Activated naive CD8-positive, alpha-beta T cell (primary cell): ENCODE measurements around the gene AHCY.
"Not testable (repeated sequence)": the region's sequence is repeated elsewhere in the genome, so short reads cannot be mapped to it uniquely, and the experiment has no call there.

Source experiments
- H3K27ac Mint-ChIP-seq: one replicate; pipeline ENCODE4 v1.8.0; 2021; ENCODE audit warnings: mixed read lengths
- H3K27me3 Mint-ChIP-seq: one replicate; pipeline ENCODE4 v1.8.0; 2021; ENCODE audit warnings: mixed read lengths
- H3K36me3 Mint-ChIP-seq: one replicate; pipeline ENCODE4 v1.8.0; 2021; ENCODE audit warnings: mixed read lengths
- H3K4me1 Mint-ChIP-seq: one replicate; pipeline ENCODE4 v1.8.0; 2021; ENCODE audit warnings: low read depth, mixed read lengths
- H3K4me3 Mint-ChIP-seq: one replicate; pipeline ENCODE4 v1.8.0; 2021; ENCODE audit warnings: mild to moderate bottlenecking, mixed read lengths
- H3K9me3 Mint-ChIP-seq: one replicate; pipeline ENCODE4 v1.8.0; 2021; ENCODE audit warnings: low read depth, mixed read lengths

The AHCY gene

DNA sequence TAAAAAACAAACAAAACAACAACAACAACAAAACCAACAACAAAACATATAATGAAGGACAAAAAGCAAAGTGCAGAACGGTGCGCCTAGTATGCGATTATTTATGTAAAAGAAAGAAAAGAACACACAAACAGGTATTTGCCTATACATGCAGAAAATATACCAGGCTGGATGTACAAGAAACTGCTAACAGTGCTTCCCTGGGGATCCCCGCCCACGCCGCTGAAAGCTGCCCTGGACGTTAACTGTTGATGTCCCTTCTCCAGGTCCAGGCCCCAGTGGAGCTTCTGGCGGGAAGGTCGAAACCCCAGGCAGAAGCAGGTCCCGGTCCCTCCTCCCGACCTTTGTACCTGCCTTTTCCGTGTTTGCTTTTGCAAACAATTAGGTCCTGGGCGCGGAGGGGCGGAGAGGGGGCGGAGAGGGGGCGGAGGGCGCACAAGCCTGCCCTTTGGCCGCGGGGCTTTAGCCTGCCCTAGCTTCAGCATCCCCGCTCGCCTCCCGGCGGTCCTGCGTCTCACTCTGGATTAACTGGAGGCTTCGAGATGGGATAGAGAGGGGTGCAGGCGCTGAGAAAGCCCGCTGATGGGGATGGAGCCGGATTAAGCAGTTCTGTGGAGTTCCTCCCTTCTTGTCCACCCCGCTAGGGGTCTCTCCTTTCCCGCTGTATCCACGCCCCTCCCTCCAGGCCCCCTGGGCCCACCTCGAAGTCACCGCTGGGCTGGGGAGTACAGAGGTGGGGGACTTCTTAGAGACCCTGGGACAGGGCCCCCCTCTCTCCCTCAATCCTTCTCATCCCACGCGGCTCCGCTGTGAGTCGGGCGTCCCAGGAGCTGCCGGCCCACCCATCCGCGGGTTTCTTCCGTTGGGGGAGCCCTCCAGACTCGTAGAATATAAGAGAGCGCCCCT is 8.2 kb upstream of the AHCY start:
- peaks cover 7% of the 10 kb centered on the region for H3K4me1 Mint-ChIP-seq
- H3K36me3 Mint-ChIP-seq: no peaks in the 10 kb centered on the region
- no peak overlapping the region for H3K27ac Mint-ChIP-seq
- H3K27me3 Mint-ChIP-seq: peaks cover 5% of the 10 kb centered on the region
- no peaks in the 10 kb centered on the region for H3K9me3 Mint-ChIP-seq
- H3K4me3 Mint-ChIP-seq: no peak overlapping the region

DNA sequence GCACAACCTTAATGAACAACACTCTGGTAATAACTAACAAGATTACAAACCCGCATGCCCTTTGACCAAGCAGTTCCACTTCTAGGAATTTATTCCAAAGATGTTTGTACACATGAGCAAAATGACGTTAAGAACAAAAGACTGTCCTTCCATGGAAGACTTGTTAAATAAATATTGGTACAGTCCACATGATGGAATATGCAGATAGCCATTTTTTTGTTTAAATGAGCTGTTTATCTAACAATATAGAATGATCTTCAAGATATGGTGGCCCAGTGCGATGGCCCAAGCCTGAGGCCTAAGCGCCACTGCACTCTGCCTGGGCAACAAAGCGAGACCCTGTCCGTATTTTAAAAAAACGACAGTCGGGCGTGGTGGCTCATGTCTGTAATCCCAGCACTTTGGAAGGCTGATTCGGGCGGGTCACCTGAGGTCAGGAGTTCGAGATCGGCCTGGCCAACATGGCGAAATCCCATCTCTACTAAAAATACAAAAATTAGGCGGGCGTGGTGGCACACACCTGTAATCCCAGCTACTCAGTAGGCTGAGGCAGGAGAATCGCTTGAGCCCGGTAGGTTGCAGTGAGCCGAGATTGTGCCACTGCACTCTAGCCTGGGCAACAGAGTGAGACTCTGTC is 7.4 kb upstream of the AHCY start:
- Mint-ChIP-seq H3K36me3 (no peaks in the 10 kb centered on the region), H3K4me1 (peaks cover 7% of the 10 kb centered on the region), H3K4me3 (no peak overlapping the region), H3K27ac (no peak overlapping the region), H3K27me3 (peaks cover 5% of the 10 kb centered on the region), H3K9me3 (no peaks in the 10 kb centered on the region)

DNA sequence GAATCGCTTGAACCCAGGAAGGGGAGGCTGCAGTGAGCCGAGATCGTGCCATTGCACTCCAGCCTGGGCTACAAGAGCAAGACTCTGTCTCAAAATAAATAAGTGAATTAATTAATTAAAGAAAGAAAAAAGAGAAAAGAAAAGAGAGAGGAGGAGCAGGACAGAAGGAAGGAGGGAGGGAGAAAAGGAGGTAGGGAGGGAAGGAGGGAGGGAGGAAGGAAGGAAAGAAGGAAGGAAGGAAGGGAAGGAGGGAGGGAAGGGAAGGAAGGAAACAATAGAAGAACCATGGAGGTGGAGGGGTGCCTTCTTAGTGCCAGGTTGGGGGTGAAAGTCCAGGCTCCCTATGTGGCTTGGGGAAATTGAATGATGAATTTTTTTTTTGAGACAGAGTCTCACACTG is 6.5 kb upstream of the AHCY start:
- no peak overlapping the region for H3K4me3 Mint-ChIP-seq

DNA sequence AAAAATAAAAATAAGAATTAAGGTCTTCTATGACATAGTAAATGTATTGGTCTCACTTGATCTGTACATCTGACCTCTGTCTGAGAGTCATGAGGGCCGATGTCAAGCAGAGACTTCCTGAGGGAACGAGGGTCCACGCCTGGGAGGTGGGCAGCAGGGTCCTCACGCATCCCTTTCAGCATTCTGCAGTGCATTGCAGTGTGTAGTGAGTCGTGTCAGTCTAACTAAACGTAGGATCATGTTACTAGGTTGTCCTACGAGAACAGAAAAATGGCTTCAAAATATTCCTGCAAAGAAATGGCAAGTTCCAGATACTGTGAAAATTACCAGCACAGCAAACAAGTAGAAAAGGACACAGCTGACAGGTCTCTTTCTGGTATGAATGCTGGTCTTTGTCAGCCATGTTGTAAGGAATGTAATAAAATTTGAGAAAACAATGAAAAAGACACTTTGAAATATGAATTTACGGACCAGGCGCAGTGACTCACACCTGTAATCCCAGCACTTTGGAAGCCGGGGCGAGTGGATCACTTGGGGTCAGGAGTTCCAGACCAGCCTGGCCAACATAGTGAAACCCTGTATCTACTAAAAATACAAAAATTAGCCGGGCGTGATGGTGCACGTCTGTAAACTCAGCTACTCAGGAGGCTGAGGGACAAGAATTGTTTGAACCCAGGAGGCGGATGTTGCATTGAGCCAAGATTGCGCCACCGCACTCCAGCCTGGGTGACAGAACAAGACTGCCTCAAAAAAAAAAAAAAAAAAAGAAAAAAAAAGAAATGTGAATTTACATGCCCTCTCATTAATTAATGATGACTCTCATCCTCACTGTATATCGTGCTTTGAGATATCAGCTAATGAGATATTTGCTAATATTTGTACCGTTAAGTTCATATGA is 2.4 kb upstream of the AHCY start:
- Mint-ChIP-seq H3K27me3 (no peaks in the 10 kb centered on the region), H3K36me3 (peaks cover 4% of the 10 kb centered on the region), H3K27ac (no peak overlapping the region), H3K4me1 (peaks cover 16% of the 10 kb centered on the region), H3K4me3 (no peak overlapping the region), H3K9me3 (no peaks in the 10 kb centered on the region)

More for the DNA sequence above, 6.5 kb upstream of the AHCY start:
- Mint-ChIP-seq H3K27me3 (peaks cover 5% of the 10 kb centered on the region), H3K4me1 (peaks cover 7% of the 10 kb centered on the region), H3K27ac (no peak overlapping the region), H3K9me3 (no peaks in the 10 kb centered on the region), H3K36me3 (no peaks in the 10 kb centered on the region)

DNA sequence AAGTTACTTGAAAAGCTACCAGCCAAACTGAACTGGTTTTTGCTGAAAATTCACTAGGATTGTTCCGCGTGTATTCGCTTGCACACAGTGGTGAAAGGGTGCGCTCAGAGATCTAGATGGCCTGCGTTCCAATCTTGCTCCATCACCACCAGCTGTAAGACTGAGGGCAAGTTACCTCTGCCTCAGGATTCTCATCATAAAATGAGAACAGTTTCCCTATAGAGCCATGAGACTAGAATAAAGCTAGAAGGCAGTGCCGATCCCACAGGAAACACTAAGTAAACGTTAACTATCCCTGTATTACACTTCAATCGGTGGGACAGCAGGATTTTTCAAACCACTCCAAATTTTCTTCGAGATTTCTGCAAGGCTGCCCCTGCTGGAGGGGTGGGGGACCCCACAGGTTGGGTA is 838 bp downstream of the AHCY start:
- Mint-ChIP-seq H3K4me1 (peaks cover 17% of the 10 kb centered on the region), H3K36me3 (peaks cover 6% of the 10 kb centered on the region), H3K4me3 (no peak overlapping the region), H3K27ac (peak overlapping the region; percentile 95), H3K9me3 (no peaks in the 10 kb centered on the region), H3K27me3 (no peaks in the 10 kb centered on the region)

DNA sequence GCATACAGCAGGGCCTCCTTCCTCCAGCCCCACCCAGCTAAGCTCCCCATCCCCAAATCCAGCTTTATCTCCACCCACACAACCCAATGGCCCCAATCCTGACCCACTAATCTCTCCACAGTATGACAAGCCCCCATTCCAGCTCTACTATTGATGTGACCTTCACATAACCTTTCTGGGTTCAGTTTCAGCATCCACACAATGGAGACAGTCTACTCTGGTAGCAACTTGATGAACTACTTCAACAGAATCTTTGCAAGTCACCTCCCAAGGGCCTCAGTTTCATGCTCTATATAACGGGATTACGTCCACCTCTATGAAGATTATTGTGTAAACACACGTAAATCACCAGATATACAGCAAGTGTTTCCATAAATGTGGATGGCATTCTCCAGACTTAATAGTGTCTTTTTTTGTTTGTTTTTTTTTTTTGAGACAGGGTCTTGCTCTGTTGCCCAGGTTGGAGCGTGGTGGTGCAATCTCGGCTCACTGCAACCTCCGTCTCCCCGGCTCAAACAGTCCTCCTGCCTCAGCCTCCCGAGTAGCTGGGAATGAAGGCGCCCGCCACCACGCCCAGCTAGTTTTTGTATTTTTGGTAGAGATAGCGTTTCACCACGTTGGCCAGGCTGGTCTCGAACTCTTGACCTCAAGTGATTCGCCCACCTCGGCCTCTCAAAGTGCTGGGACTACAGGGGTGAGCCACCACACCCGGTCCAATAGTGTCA is 1.4 kb downstream of the AHCY start:
- Mint-ChIP-seq H3K4me3 (no peak overlapping the region), H3K36me3 (peaks cover 6% of the 10 kb centered on the region), H3K4me1 (peaks cover 17% of the 10 kb centered on the region), H3K27ac (peak overlapping the region; percentile 95), H3K9me3 (no peaks in the 10 kb centered on the region), H3K27me3 (no peaks in the 10 kb centered on the region)

DNA sequence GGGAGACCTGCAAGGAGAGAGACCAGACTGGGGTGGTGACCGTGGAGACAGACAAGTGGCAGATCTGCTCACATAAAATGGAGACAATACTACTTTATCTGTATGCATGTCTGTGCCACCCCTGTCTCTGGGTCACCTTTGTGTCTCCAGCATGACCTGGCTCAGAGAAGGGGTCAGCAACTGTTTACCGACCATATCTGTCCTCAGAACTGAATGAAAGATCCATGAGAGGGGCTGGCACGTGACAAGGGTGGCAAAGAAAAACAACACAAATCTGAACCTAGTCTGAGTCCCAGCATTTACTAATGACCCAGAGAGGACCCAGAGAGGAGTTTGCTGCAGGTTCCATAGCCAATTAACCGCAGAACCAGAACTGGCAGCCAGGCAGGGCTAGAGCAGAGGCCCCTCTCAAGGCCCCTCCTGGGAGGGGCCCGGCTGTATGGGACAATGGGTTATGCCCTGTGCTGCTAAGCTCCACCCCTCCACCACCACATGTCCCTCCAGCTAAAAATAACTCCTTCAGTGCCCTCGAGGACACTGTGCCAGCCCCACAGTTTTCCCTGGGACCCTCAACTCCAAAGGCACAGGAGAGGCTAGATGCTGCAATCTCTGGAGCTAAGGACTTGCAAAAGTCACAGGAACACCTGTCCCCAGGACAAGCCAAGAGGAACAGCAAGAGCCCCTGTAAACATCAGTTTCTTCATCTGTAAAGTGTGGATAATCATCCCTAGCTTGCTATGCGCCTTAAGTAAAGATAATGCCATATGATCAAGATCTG is 2.2 kb downstream of the AHCY start:
- H3K27me3 Mint-ChIP-seq: no peaks in the 10 kb centered on the region
- peak overlapping the region; percentile 66 for H3K27ac Mint-ChIP-seq
- no peak overlapping the region for H3K4me3 Mint-ChIP-seq
- peaks cover 17% of the 10 kb centered on the region for H3K4me1 Mint-ChIP-seq
- H3K9me3 Mint-ChIP-seq: no peaks in the 10 kb centered on the region
- peaks cover 7% of the 10 kb centered on the region for H3K36me3 Mint-ChIP-seq

DNA sequence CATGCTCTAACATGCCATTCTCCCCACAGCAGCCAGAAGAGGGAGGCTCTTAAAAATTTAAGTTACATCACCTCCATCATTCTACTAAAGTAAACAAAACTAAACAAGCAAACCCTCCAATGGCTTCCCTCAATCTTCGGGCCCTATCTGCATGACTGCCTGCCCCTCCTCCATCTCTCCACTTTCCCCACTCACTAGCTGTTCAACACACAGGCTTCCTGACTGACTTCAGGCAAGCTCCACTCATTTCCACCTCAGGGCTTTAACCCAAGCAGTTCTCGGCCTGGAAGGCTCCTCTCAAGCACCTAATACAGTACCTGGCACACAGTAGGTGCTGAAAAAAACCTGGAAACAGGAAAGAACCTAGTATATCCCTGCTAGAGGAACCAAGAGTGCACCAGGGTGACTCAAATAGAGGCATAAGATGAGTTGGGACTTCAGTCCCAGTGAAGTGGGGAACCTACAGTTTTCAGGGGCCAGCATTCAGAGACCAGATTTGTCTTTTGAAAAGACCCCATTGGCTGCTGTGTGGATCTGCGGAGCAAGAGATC is 2.8 kb downstream of the AHCY start:
- peaks cover 9% of the 10 kb centered on the region for H3K36me3 Mint-ChIP-seq
- H3K4me1 Mint-ChIP-seq: peaks cover 17% of the 10 kb centered on the region
- no peaks in the 10 kb centered on the region for H3K27me3 Mint-ChIP-seq
- H3K27ac Mint-ChIP-seq: no peak overlapping the region
- no peak overlapping the region for H3K4me3 Mint-ChIP-seq
- H3K9me3 Mint-ChIP-seq: no peaks in the 10 kb centered on the region

DNA sequence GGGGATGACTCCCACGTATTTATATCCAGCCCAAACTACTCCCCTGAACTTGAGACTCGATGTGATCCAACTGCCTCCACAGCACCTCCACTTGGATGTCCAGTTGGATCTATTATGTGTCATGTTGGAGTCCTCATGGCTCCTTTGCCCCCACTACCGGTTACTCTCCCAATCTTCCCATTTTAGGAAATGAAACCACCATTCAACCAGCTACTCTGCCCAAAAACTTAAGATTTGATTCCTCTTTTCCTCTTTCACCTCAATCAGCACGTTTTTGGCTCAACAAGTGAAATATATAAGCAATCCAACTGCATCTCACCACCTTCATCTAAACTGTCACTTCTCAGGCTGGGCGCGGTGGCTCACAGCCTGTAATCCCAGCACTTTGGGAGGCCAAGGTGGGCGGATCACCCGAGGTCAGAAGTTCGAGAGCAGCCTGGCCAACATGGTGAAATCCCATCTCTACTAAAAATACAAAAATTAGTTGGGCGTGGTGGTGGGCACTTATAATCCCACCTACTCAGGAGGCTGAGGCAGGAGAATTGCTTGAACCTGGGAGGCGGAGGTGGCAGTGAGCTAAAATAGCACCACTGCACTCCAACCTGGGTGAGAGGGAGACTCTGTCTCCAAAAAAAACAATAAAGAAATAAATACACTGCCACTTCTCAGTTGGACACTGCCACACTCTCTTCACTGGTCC is 3.4 kb downstream of the AHCY start:
- peaks cover 17% of the 10 kb centered on the region for H3K4me1 Mint-ChIP-seq
- no peak overlapping the region for H3K27ac Mint-ChIP-seq
- no peaks in the 10 kb centered on the region for H3K27me3 Mint-ChIP-seq
- H3K36me3 Mint-ChIP-seq: peaks cover 9% of the 10 kb centered on the region
- no peak overlapping the region for H3K4me3 Mint-ChIP-seq
- H3K9me3 Mint-ChIP-seq: no peaks in the 10 kb centered on the region

DNA sequence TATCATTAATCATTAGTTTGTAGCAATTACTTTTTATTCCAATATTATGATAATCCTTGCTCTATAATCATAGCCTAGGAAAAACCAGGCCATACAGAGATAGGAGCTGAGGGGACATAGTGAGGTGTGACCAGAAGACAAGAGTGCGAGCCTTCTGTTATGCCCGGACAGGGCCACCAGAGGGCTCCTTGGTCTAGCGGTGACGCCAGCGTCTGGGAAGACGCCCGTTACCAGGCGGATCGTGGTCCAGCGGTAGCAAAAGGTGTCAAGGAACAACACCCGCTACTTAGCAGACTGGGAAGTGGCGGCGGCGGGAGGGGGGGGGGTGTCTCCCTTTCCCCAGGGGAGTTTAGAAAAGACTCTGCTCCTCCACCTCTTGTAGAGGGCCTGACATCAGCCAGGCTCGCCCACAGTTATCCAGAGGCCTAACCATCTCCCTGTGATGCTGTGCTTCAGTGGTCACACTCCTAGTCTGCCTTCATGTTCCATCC is 4.8 kb downstream of the AHCY start:
- not testable (repeated sequence) for H3K27me3 Mint-ChIP-seq, H3K4me3 Mint-ChIP-seq, H3K9me3 Mint-ChIP-seq, H3K27ac Mint-ChIP-seq, H3K36me3 Mint-ChIP-seq
- peaks cover 14% of the 10 kb centered on the region for H3K4me1 Mint-ChIP-seq

DNA sequence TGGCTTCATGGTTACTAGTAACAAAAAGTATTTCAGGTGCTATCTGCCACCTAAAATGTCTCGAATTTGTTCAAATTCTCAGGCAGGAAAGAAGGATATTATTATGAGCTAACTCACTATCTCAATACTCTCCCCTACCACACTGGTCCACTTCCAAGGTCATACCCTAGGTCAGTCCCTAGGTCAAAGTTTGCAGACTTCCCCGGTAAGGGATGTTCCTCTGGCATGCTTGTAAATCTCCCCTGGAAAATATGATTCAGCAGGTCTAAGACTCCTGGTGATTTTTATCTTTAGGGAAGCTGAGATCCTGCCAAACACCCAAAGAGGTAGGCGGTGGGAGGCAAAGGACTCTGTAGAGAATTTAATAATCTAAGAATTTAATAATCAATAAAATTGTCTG is 6.7 kb downstream of the AHCY start:
- Mint-ChIP-seq H3K36me3 (peaks cover 10% of the 10 kb centered on the region), H3K27ac (no peak overlapping the region), H3K4me1 (peaks cover 5% of the 10 kb centered on the region), H3K27me3 (no peaks in the 10 kb centered on the region), H3K4me3 (no peak overlapping the region), H3K9me3 (no peaks in the 10 kb centered on the region)

DNA sequence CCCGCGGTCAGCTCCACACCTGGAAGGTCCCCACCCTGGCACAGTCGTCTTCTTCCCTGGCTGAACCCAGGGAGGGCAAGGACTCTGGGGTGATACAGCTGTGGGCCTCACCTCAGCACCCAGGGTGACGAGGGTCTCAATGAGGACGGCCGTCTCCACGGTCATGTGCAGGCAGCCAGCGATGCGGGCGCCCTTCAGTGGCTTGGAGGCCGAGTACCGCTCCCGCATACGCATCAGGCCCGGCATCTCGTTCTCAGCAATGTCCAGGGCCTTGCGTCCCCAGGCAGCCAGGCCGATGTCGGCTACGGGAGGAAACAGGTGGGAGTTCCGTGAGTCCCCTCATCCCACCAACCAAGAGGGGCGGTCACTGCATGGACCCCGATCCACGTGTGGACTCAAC is 7.9 kb downstream of the AHCY start:
- Mint-ChIP-seq H3K27ac (no peak overlapping the region), H3K9me3 (no peaks in the 10 kb centered on the region), H3K36me3 (peaks cover 9% of the 10 kb centered on the region), H3K4me1 (peaks cover 2% of the 10 kb centered on the region), H3K4me3 (no peak overlapping the region), H3K27me3 (no peaks in the 10 kb centered on the region)

DNA sequence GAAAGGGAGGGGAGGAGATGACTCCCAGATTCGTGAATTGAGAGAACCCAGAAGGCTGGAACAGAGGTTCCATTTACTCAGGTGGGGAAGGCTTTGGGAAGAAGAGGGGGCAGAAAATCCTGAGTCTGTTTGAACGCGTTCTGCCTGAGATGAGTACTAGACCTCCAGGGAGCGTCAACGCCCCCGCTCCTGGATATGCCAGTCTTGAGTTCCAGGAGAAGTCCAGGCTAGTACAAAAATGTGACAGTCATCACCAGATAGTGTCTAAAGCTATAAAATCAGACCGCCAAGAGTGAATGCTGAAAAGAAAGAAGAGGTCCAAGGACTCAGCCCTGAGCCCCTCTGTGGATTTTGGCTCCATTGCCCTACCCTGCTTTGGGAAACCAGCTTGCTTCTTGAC is 8.6 kb downstream of the AHCY start:
- Mint-ChIP-seq H3K9me3 (no peaks in the 10 kb centered on the region), H3K36me3 (peaks cover 9% of the 10 kb centered on the region), H3K4me3 (no peak overlapping the region), H3K4me1 (peaks cover 2% of the 10 kb centered on the region), H3K27ac (no peak overlapping the region), H3K27me3 (no peaks in the 10 kb centered on the region)
